GM19467 (cell line): ENCODE data around the gene LRRC10.

ENCODE experiments used
- ATAC-seq: cut with Tn5 transposase; IDR thresholded peaks from one replicate; pipeline ENCODE4 v1.9.1; 2021; ENCODE audit warnings: mild to moderate bottlenecking, moderate library complexity; ENCODE audit not compliant: unreplicated experiment

LRRC10 gene

GRCh38 chr12:69570545-69571399 lies 39.9 kb downstream of the LRRC10 start:
- peak; percentile 70 for ATAC-seq

DNA sequence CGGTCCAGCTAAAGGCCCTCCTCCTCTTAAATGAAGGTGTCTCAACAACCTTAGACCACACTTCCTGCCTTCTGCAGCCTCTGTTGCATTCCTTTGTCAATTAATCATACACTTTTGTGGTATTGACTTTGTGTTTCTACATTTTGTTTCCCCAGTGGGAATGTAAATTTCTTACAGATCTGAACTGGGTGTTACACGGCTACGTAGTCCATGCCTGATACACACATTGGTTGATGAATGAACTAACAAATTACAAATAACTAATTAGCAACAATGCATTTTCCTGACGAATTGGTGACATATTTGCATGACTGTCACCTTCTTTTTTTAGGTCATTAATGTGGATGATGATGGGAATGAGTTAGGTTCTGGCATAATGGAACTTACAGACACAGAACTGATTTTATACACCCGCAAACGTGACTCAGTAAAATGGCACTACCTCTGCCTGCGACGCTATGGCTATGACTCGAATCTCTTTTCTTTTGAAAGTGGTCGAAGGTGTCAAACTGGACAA lies 40.6 kb downstream of the LRRC10 start:
- no peak for ATAC-seq

DNA sequence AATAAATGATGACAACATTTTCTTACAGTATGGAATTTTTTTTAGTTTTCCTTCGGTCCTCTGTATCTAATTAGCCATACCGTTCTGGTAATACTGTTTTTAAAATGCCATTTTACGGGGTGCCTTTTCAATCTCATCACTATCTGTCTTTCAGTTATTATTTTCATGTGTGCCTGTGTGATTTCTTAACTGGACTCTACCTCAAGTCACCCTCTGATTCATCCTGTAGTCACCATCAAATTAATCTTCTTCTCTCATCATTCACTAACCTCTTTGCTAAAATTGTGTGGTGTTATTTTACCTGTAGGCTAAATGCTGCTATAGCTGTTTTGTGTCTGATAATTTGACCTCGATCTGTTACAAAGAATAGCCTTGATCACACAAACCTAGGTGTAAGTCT lies 41.5 kb downstream of the LRRC10 start:
- ATAC-seq, result no peak

DNA sequence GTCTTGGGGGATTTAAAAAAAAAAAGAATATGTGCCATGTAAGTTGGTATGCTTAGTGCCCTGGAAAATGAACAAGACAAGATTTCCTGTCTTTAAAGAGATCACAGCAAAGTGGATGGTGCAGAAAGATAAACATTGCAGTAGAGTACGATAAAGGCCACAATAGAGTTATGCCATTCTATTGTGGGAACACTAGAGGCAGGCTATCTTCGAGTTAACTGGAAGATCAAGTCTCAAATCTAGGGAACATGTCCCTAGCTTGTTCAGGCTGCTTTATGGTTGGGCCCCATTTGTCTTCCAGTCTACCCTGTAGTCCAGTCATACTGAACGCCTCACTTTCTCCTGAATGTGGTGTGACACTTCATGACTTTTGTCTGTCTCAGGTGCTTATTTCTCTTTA lies 44.1 kb downstream of the LRRC10 start:
- no peak for ATAC-seq

- ATAC-seq, result no peak
These were observed 47.4 kb downstream of the LRRC10 start for GRCh38 chr12:69563166-69563762.
